H9 (cell line): ENCODE measurements around the gene CYP4F2. TPM values are rescaled to one million over a fixed set of nuclear protein-coding genes. Genes with fewer than 3 reads are reported as not detected.
"Not testable (repeated sequence)": the region's sequence is repeated elsewhere in the genome, so short reads cannot be mapped to it uniquely, and the experiment has no call there.

ENCODE experiments used
- DNase-seq: peaks from one replicate; pipeline ENCODE4 v3.0.0-alpha.2; 2017
- H2AFZ ChIP-seq: one replicate; pipeline ENCODE4 v1.6.1; 2013; ENCODE audit warnings: mild to moderate bottlenecking, low read length, control low read depth, moderate library complexity
- H2AK5ac ChIP-seq: 2 replicates; pipeline ENCODE4 v1.6.1; 2013; ENCODE audit warnings: low read length, control low read depth, mixed read lengths; ENCODE audit not compliant: insufficient read length
- H2BK120ac ChIP-seq: one replicate; pipeline ENCODE4 v1.6.1; 2013; ENCODE audit warnings: low read depth, mild to moderate bottlenecking, low read length, control low read depth, inconsistent platforms; ENCODE audit not compliant: poor library complexity, severe bottlenecking
- H2BK12ac ChIP-seq: 2 replicates; pipeline ENCODE4 v1.6.1; 2013; ENCODE audit warnings: low read length, control low read depth, mixed read lengths, low read depth; ENCODE audit not compliant: insufficient read length
- H2BK15ac ChIP-seq: 2 replicates; pipeline ENCODE4 v1.6.1; 2013; ENCODE audit warnings: low read depth, low read length, control low read depth
- H2BK20ac ChIP-seq: one replicate; pipeline ENCODE4 v1.6.1; 2013; ENCODE audit warnings: low read depth, mild to moderate bottlenecking, low read length, control low read depth, inconsistent platforms; ENCODE audit not compliant: poor library complexity, severe bottlenecking
- H2BK5ac ChIP-seq: 2 replicates; pipeline ENCODE4 v1.6.1; 2013; ENCODE audit warnings: low read length, control low read depth, mixed read lengths; ENCODE audit not compliant: insufficient read length
- H3K14ac ChIP-seq: 2 replicates; pipeline ENCODE4 v1.6.1; 2013; ENCODE audit warnings: low read length, control low read depth; ENCODE audit not compliant: insufficient read depth
- H3K18ac ChIP-seq: 2 replicates; pipeline ENCODE4 v1.6.1; 2013; ENCODE audit warnings: low read depth, mild to moderate bottlenecking, mixed read lengths, low read length, control low read depth; ENCODE audit not compliant: insufficient read length
- H3K23ac ChIP-seq: 2 replicates; pipeline ENCODE4 v1.6.1; 2013; ENCODE audit warnings: low read length, control low read depth, mixed read lengths, low read depth; ENCODE audit not compliant: insufficient read length
- H3K23me2 ChIP-seq: 2 replicates; pipeline ENCODE4 v1.6.1; 2013; ENCODE audit warnings: low read depth, mild to moderate bottlenecking, mixed read lengths, low read length, control low read depth; ENCODE audit not compliant: insufficient read length, poor library complexity, severe bottlenecking
- H3K27ac ChIP-seq: 2 replicates; pipeline ENCODE4 v1.5.1; 2013; ENCODE audit warnings: low read length, control low read depth, mixed read lengths, low read depth; ENCODE audit not compliant: insufficient read length
- H3K27me3 ChIP-seq: 2 replicates; pipeline ENCODE4 v1.6.1; 2013; ENCODE audit warnings: low read length, control low read depth, inconsistent platforms; ENCODE audit not compliant: insufficient read depth
- H3K4ac ChIP-seq: 2 replicates; pipeline ENCODE4 v1.6.1; 2013; ENCODE audit warnings: low read depth, mild to moderate bottlenecking, control low read depth, inconsistent platforms, low read length, moderate library complexity
- H3K4me1 ChIP-seq: 2 replicates; pipeline ENCODE4 v1.6.1; 2013; ENCODE audit warnings: low read length, control low read depth, inconsistent platforms; ENCODE audit not compliant: insufficient read depth
- H3K4me2 ChIP-seq: 2 replicates; pipeline ENCODE4 v1.6.1; 2013; ENCODE audit warnings: low read length, control low read depth, mixed read lengths; ENCODE audit not compliant: insufficient read length, insufficient read depth
- H3K56ac ChIP-seq: 2 replicates; pipeline ENCODE4 v1.6.1; 2013; ENCODE audit warnings: low read depth, mild to moderate bottlenecking, mixed read lengths, low read length, control low read depth; ENCODE audit not compliant: insufficient read length
- H3K79me1 ChIP-seq: 2 replicates; pipeline ENCODE4 v1.6.1; 2013; ENCODE audit warnings: low read depth, mild to moderate bottlenecking, moderate library complexity, low read length, control low read depth, inconsistent platforms; ENCODE audit not compliant: insufficient read depth, poor library complexity, severe bottlenecking
- H3K79me2 ChIP-seq: 2 replicates; pipeline ENCODE4 v1.6.1; 2013; ENCODE audit warnings: low read length, control low read depth, inconsistent platforms; ENCODE audit not compliant: insufficient read depth
- H3K9ac ChIP-seq: 2 replicates; pipeline ENCODE4 v1.6.1; 2013; ENCODE audit warnings: low read length, control low read depth, mixed read lengths; ENCODE audit not compliant: insufficient read length; ENCODE audit errors: extremely low read depth
- H3K9me3 ChIP-seq: one replicate; pipeline ENCODE4 v1.6.1; 2013; ENCODE audit warnings: low read depth, low read length, inconsistent platforms; ENCODE audit not compliant: control insufficient read depth
- H3T11ph ChIP-seq: one replicate; pipeline ENCODE4 v1.6.1; 2013; ENCODE audit warnings: mild to moderate bottlenecking, low read length, control low read depth, inconsistent platforms
- H4K20me1 ChIP-seq: one replicate; pipeline ENCODE4 v1.6.1; 2013; ENCODE audit not compliant: control insufficient read depth, insufficient read length, insufficient read depth
- H4K5ac ChIP-seq: 2 replicates; pipeline ENCODE4 v1.6.1; 2013; ENCODE audit warnings: low read depth, mild to moderate bottlenecking, mixed read lengths, low read length, control low read depth; ENCODE audit not compliant: insufficient read length
- H4K8ac ChIP-seq: replicated peaks from 2 replicates; pipeline ENCODE4 v1.6.1; 2013; ENCODE audit warnings: low read length, control low read depth, mixed read lengths, low read depth; ENCODE audit not compliant: insufficient read length
- H4K91ac ChIP-seq: 2 replicates; pipeline ENCODE4 v1.6.1; 2013; ENCODE audit warnings: low read depth, mild to moderate bottlenecking, moderate library complexity, mixed read lengths, low read length, control low read depth; ENCODE audit not compliant: insufficient read length
- H3K27ac Mint-ChIP-seq, 3 experiments: 2 replicates in 2 of 3; 3 replicates in 1 of 3; pipeline ENCODE4 v1.8.0; 2020 to 2021; ENCODE audit warnings: mixed read lengths in 3 of 3, mild to moderate bottlenecking in 1 of 3, moderate library complexity in 1 of 3
- H3K27me3 Mint-ChIP-seq: 2 replicates; pipeline ENCODE4 v1.8.0; 2021; ENCODE audit warnings: low read depth, mild to moderate bottlenecking, moderate library complexity, mixed read lengths
- H3K36me3 Mint-ChIP-seq, 3 experiments: 2 replicates in 2 of 3; 3 replicates in 1 of 3; pipeline ENCODE4 v1.8.0; 2020 to 2021; ENCODE audit warnings: low read depth in 3 of 3, mixed read lengths in 3 of 3; ENCODE audit not compliant: insufficient read depth in 1 of 3
- H3K4me1 Mint-ChIP-seq, 2 experiments: 2 replicates each; pipeline ENCODE4 v1.8.0; 2020; ENCODE audit warnings: mixed read lengths in 2 of 2
- H3K4me3 Mint-ChIP-seq, 2 experiments: 2 replicates in 1 of 2; 3 replicates in 1 of 2; pipeline ENCODE4 v1.8.0; 2020 to 2021; ENCODE audit warnings: mild to moderate bottlenecking in 2 of 2, mixed read lengths in 2 of 2, moderate library complexity in 1 of 2
- H3K9me3 Mint-ChIP-seq, 2 experiments: 2 replicates in 1 of 2; 3 replicates in 1 of 2; pipeline ENCODE4 v1.8.0; 2020; ENCODE audit warnings: mild to moderate bottlenecking in 2 of 2, mixed read lengths in 2 of 2, moderate library complexity in 1 of 2
- WGBS: extraction: QIAGEN DNeasy Blood & Tissue Kit; methylation state at CpG from one replicate; pipeline ENCODE4 v1.1.7; 2013; ENCODE audit warnings: missing lambda C conversion rate, low lambda C conversion rate, mixed read lengths; ENCODE audit not compliant: insufficient read length; ENCODE audit errors: extremely low coverage; 5-methylcytosine and 5-hydroxymethylcytosine counted together
- total RNA-seq: library from RNA; stranded (reverse); gene quantifications from 2 replicates; pipeline ENCODE4 v1.2.1, GENCODE V29; 2021
- TF ChIP-seq, protein P1 (sequence below): fragments of 200-600 bp; sonication (generic); conservative IDR thresholded peaks from 3 replicates; pipeline ENCODE4 v1.8.0; 2021; ENCODE audit warnings: antibody characterized with exemption, mild to moderate bottlenecking

The CYP4F2 gene
- total RNA-seq, 1 experiment from 2014 or later: not detected

DNA sequence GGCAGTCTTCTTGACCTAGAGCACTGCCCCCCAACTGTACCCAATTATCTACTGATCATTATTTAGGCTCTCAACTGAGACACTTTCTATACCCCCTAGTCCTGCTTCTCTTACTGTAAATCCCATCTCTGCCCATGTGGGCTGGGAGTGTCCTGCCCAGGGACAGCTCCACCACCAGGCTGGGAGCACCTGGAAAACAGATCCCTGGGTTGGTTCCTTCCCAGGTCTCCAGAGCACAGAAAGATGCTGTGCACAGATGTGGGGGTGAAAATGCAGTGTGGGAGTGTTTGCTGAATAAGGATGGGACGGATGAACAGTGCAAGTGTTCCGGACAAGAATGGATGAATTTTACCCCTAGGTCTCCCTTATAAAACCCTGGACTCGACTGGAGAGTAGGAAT lies 12.7 kb downstream of the CYP4F2 start:
- TF ChIP-seq, protein P1, sequence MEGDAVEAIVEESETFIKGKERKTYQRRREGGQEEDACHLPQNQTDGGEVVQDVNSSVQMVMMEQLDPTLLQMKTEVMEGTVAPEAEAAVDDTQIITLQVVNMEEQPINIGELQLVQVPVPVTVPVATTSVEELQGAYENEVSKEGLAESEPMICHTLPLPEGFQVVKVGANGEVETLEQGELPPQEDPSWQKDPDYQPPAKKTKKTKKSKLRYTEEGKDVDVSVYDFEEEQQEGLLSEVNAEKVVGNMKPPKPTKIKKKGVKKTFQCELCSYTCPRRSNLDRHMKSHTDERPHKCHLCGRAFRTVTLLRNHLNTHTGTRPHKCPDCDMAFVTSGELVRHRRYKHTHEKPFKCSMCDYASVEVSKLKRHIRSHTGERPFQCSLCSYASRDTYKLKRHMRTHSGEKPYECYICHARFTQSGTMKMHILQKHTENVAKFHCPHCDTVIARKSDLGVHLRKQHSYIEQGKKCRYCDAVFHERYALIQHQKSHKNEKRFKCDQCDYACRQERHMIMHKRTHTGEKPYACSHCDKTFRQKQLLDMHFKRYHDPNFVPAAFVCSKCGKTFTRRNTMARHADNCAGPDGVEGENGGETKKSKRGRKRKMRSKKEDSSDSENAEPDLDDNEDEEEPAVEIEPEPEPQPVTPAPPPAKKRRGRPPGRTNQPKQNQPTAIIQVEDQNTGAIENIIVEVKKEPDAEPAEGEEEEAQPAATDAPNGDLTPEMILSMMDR: no peak

DNA sequence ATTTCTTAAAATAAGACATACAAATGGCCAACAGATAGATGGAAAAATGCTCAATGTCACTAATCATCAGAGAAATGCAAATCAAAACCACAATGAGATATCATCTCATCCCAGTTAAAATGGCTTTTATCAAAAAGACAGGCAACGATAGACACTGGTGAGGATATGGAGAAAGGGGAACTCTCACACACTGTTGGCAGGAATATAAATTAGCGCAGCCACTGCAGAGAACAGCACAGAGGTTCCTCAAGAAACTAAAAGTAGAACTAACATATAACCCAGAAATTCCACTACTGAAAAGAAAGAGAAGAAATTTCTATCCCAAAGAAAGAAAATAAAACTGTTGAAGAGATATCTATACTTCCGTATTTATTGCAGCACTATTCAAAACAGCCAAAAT lies 14.5 kb downstream of the CYP4F2 start:
- not testable (repeated sequence) for H3K23ac ChIP-seq, H3K27ac Mint-ChIP-seq, H2AK5ac ChIP-seq, H3K27me3 ChIP-seq, H3K79me1 ChIP-seq, H3K23me2 ChIP-seq, H3K4me1 Mint-ChIP-seq, H3K9ac ChIP-seq, H4K20me1 ChIP-seq, H3K4ac ChIP-seq, H2BK5ac ChIP-seq, H2BK12ac ChIP-seq, H3T11ph ChIP-seq, H3K56ac ChIP-seq, H3K79me2 ChIP-seq, H3K18ac ChIP-seq, H2AFZ ChIP-seq, H3K4me3 Mint-ChIP-seq, H3K4me2 ChIP-seq, H3K4me1 ChIP-seq, DNase-seq, H2BK15ac ChIP-seq, H4K5ac ChIP-seq, H3K27me3 Mint-ChIP-seq, H2BK20ac ChIP-seq, H2BK120ac ChIP-seq, H3K27ac ChIP-seq, H4K91ac ChIP-seq, H3K14ac ChIP-seq, H4K8ac ChIP-seq
- H3K9me3 ChIP-seq: peaks cover 65% of the 10 kb centered on the region
- H3K9me3 Mint-ChIP-seq: peaks cover 66% of the 10 kb centered on the region in 2 experiments
- whole genome bisulfite sequencing: no CpG with 5 or more reads among the region's 3 CpGs
- H3K36me3 Mint-ChIP-seq: peaks cover 0 to 14% (median 4%) of the 10 kb centered on the region in 3 experiments; a peak in 5 of 7 replicates

More for the DNA sequence above, 12.7 kb downstream of the CYP4F2 start:
- Histone ChIP-seq H3K79me1 (no peaks in the 10 kb centered on the region), H2BK120ac (no peak overlapping the region), H3K79me2 (no peaks in the 10 kb centered on the region), H2AK5ac (no peak overlapping the region), H3K18ac (no peak overlapping the region), H3K23ac (no peak overlapping the region), H3K14ac (no peak overlapping the region), H3T11ph (no peak overlapping the region), H2BK15ac (no peak overlapping the region), H3K9me3 (peaks cover 68% of the 10 kb centered on the region), H3K4ac (no peak overlapping the region), H4K8ac (no peak overlapping the region), H2BK5ac (no peak overlapping the region), H3K27ac (no peak overlapping the region), H3K9ac (no peak overlapping the region), H4K20me1 (no peaks in the 10 kb centered on the region), H4K5ac (no peak overlapping the region), H2AFZ (no peak overlapping the region), H3K4me2 (no peak overlapping the region), H2BK12ac (no peak overlapping the region), H2BK20ac (no peak overlapping the region), H3K4me1 (no peaks in the 10 kb centered on the region), H3K27me3 (no peaks in the 10 kb centered on the region), H3K23me2 (no peaks in the 10 kb centered on the region), H4K91ac (no peak overlapping the region), H3K56ac (no peak overlapping the region)
- no CpG with 5 or more reads among the region's 3 CpGs for WGBS
- Mint-ChIP-seq H3K36me3 (peaks cover 0 to 9% (median 0%) of the 10 kb centered on the region in 3 experiments; a peak in 4 of 7 replicates), H3K4me3 (no peak overlapping the region; a peak in 1 of 5 replicates), H3K9me3 (peaks cover 48% of the 10 kb centered on the region in 2 experiments), H3K27ac (no peak overlapping the region), H3K4me1 (no peaks in the 10 kb centered on the region), H3K27me3 (no peaks in the 10 kb centered on the region; the same call in 1 of the 2 replicates)
- DNase-seq: no peak
